ENCODE data around the gene IGF2R. TPM values are rescaled to one million over a fixed set of nuclear protein-coding genes. Genes with fewer than 3 reads are reported as not detected.

IGF2R gene
- total RNA-seq, 4 donors from 2014 or later = 38.2 to 56.1 (median 52.0) TPM

- TF ChIP-seq POLR2A (IDR thresholded peaks at IDR 0.05) = no peak
- TF ChIP-seq, protein P1, sequence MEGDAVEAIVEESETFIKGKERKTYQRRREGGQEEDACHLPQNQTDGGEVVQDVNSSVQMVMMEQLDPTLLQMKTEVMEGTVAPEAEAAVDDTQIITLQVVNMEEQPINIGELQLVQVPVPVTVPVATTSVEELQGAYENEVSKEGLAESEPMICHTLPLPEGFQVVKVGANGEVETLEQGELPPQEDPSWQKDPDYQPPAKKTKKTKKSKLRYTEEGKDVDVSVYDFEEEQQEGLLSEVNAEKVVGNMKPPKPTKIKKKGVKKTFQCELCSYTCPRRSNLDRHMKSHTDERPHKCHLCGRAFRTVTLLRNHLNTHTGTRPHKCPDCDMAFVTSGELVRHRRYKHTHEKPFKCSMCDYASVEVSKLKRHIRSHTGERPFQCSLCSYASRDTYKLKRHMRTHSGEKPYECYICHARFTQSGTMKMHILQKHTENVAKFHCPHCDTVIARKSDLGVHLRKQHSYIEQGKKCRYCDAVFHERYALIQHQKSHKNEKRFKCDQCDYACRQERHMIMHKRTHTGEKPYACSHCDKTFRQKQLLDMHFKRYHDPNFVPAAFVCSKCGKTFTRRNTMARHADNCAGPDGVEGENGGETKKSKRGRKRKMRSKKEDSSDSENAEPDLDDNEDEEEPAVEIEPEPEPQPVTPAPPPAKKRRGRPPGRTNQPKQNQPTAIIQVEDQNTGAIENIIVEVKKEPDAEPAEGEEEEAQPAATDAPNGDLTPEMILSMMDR (IDR thresholded peaks at IDR 0.05) = no peak
These were observed 110.2 kb downstream of the IGF2R start for GRCh38 chr6:160078883-160079685.

DNA sequence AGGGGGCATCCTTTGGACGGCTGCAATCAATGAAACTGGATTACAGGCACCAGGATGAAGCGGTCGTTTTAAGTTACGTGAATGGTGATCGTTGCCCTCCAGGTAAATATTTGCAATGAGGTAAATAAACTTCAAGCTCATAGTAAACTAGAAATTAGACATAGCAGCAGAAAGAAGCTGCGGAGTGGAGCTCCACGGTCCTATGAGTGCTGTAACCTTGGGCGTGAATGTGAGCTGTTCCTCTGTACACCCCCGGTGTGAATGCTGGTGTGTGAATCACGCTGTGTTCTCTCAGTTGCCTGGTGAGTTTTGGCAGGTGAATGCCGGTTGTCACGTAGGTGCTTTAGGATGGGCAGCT, 110.8 kb downstream of the IGF2R start:
- 90 to 95% methylated on average over 11 to 12 of the region's 12 CpGs for WGBS, 2 donors
- intact Hi-C loops (cut with DNase I) = no loop called here
- TF ChIP-seq, protein P1 (IDR thresholded peaks at IDR 0.05) = no peak
- TF ChIP-seq POLR2A (IDR thresholded peaks at IDR 0.05) = no peak
- H3K36me3 ChIP-seq = peaks cover 45 to 100% (median 62%) of the 10 kb centered on the region in 3 donors
- no peaks in the 10 kb centered on the region for H3K27me3 ChIP-seq
- H3K27ac ChIP-seq = no peak overlapping the region
- H3K4me1 ChIP-seq = no peaks in the 10 kb centered on the region
- no peak for DNase-seq
- no peaks in the 10 kb centered on the region for H3K9me3 ChIP-seq
- no peak overlapping the region for H3K4me3 ChIP-seq

More at GRCh38 chr6:160078883-160079685, 110.2 kb downstream of the IGF2R start:
- H3K27ac ChIP-seq = no peak overlapping the region
- H3K4me1 ChIP-seq = no peaks in the 10 kb centered on the region
- 80 to 89% methylated on average over 1 to 3 of the region's 23 CpGs for WGBS, 2 donors
- DNase-seq = no peak
- intact Hi-C loops (cut with DNase I) = no loop called here
- H3K4me3 ChIP-seq = no peak overlapping the region
- no peaks in the 10 kb centered on the region for H3K9me3 ChIP-seq
- H3K27me3 ChIP-seq = no peaks in the 10 kb centered on the region
- H3K36me3 ChIP-seq = peaks cover 40 to 100% (median 60%) of the 10 kb centered on the region in 3 donors

DNA sequence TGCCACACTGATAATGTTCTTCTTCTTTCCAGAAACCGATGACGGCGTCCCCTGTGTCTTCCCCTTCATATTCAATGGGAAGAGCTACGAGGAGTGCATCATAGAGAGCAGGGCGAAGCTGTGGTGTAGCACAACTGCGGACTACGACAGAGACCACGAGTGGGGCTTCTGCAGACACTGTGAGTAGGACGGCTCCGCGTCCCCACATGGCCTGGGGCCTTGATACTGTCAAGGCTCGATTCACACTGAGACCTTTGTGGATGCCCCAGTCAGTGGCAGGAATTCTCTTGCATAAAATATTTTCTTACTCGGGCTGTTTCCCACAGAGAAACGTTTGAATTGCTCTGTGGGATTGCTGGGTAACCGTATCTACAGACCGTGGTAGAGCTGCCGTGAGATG, 111.2 kb downstream of the IGF2R start:
- intact Hi-C loops (cut with DNase I) = no loop called here
- Histone ChIP-seq H3K4me3 (no peak overlapping the region), H3K36me3 (peaks cover 49 to 100% (median 67%) of the 10 kb centered on the region in 3 donors), H3K4me1 (no peaks in the 10 kb centered on the region), H3K27me3 (no peaks in the 10 kb centered on the region), H3K9me3 (no peaks in the 10 kb centered on the region), H3K27ac (no peak overlapping the region)
- TF ChIP-seq POLR2A (IDR thresholded peaks at IDR 0.05) = no peak
- TF ChIP-seq, protein P1 (IDR thresholded peaks at IDR 0.05) = no peak
- WGBS, 2 donors = 91 to 96% methylated on average over 11 to 14 of the region's 17 CpGs
- DNase-seq = no peak

DNA sequence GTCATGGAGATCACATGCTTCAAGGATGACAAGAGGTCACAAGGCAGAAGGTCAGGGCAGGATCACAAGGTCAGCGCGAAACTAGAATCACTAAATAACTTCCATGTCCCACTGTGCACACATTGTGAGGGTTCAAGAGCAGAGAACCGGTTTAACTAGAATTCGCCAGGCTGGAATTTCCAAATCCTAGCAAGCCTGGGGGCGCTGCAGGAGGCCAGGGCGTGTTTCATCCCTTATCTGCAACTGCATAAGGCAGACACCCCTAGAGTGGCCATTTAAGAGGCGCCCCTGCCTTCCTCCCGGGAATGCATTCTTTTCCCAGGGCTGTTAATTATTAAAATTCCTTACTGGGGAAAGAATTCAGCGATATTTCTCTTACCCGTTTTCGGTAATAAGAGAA, 112.5 kb downstream of the IGF2R start:
- intact Hi-C loops (cut with DNase I) = no loop called here
- 90% methylated on average over 11 of the region's 11 CpGs for WGBS, 2 donors
- Histone ChIP-seq H3K4me1 (no peaks in the 10 kb centered on the region), H3K27me3 (no peaks in the 10 kb centered on the region), H3K4me3 (no peak overlapping the region), H3K36me3 (peaks cover 49 to 100% (median 79%) of the 10 kb centered on the region in 3 donors), H3K27ac (no peak overlapping the region), H3K9me3 (no peaks in the 10 kb centered on the region)
- no peak for DNase-seq
- TF ChIP-seq, protein P1 (IDR thresholded peaks at IDR 0.05) = no peak

GRCh38 chr6:160082627-160083026, 113.7 kb downstream of the IGF2R start:
- TF ChIP-seq POLR2A (IDR thresholded peaks at IDR 0.05) = no peak
- TF ChIP-seq, protein P1 (IDR thresholded peaks at IDR 0.05) = no peak
- 43 to 64% methylated on average over 7 to 8 of the region's 8 CpGs for WGBS, 2 donors
- Histone ChIP-seq H3K9me3 (no peaks in the 10 kb centered on the region), H3K4me3 (no peak overlapping the region), H3K4me1 (no peaks in the 10 kb centered on the region), H3K27me3 (no peaks in the 10 kb centered on the region), H3K36me3 (peaks cover 49 to 100% (median 82%) of the 10 kb centered on the region in 3 donors), H3K27ac (no peak overlapping the region)
- no peak for DNase-seq
- intact Hi-C loops (cut with DNase I) = no loop called here

Data from esophagus squamous epithelium (tissue), 5 donors.